HG03060 (cell line): Measurements from ENCODE around the gene GBP7.
"Not testable (repeated sequence)": the region's sequence is repeated elsewhere in the genome, so short reads cannot be mapped to it uniquely, and the experiment has no call there.

Source experiments
- ATAC-seq: cut with Tn5 transposase; IDR thresholded peaks from one replicate; pipeline ENCODE4 v1.9.1; 2021; ENCODE audit warnings: low read depth, moderate number of reproducible peaks; ENCODE audit not compliant: unreplicated experiment

GBP7 gene

GRCh38 chr1:89170170-89171066 is 5.4 kb downstream of the GBP7 start:
- no peak for ATAC-seq

DNA sequence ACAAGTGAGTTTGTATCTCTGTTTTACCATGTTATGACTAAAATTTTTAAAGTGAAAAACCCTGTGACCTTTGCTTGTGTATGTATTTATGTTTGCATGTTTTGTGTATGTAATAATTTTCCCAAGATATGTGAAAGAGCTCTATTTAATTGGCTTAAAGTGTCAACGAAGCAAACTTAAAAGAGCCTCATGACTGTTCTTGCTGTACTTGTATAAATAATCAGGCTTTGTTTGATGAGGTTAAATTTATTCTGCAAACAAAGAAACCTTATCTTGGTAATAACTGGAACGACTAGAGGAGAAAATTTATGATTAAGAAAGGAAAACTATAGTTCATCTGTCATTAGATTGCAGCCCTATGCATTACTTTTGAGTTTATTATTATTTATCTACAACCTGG is 6.6 kb downstream of the GBP7 start:
- no peak for ATAC-seq

- ATAC-seq: no peak
Observed at GRCh38 chr1:89167590-89168230, 8.1 kb downstream of the GBP7 start.

DNA sequence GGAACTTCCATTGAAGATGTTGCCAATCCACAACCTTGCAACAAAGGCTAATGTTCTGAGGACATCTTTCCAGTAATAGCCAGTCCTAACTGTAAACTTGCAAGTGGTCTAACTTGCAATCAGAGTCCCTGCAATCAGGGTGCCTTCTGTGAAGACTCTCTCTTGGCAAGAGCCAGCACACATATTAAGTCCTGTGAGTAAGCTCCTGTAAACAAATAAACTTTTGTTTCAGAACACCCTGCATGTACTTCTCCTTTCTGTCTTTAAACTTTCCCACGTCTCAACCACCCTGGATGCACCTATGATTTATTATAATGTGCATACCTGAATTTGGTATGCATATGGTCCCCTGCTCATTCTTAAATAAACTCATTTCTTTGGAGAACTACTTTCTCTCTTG is 9.1 kb downstream of the GBP7 start:
- no peak for ATAC-seq

- ATAC-seq: no peak
Observed at GRCh38 chr1:89165811-89166210, 10.0 kb downstream of the GBP7 start.

GRCh38 chr1:89151047-89151446 is 24.8 kb downstream of the GBP7 start:
- ATAC-seq: no peak

GRCh38 chr1:89149976-89150375 is 25.8 kb downstream of the GBP7 start:
- no peak for ATAC-seq

GRCh38 chr1:89149229-89149628 is 26.6 kb downstream of the GBP7 start:
- ATAC-seq: no peak

GRCh38 chr1:89147678-89148658 is 27.8 kb downstream of the GBP7 start:
- no peak for ATAC-seq

DNA sequence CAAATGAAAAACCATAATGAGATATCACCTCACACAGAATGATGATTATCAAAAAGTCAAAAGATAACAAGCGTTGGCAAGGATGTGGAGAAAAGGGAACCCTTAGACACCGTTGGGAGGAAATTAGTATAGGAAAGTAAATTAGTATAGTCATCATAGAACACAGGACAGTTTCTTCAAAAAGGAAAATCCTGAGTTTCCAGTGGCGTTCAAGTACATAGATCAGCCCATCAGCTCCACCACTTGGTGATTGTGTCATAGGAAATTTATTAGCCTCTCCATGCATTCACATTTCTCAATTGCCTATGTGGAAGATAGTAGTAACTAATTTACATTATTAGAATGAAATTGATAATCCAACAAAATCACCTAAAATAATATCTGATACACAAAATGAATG is 29.1 kb downstream of the GBP7 start:
- no peak for ATAC-seq

DNA sequence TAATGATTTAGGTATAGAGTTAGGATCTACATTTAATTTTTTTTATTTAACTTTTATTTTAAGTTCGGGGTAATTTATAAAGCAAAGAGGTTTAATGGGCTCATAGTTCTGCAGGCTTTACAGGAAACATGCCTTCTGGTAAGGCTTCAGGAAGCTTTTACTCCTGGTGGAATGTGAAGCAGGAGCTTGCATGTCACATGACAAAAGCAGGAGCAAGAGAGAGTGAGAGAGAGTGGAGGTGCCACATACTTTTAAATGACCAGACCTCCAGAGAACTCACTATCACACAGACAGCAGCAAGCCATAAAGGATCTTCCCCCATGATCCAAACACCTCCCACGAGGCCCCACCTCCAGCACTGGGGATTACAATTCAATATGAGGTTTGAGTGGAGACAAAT is 32.3 kb downstream of the GBP7 start:
- no peak for ATAC-seq

DNA sequence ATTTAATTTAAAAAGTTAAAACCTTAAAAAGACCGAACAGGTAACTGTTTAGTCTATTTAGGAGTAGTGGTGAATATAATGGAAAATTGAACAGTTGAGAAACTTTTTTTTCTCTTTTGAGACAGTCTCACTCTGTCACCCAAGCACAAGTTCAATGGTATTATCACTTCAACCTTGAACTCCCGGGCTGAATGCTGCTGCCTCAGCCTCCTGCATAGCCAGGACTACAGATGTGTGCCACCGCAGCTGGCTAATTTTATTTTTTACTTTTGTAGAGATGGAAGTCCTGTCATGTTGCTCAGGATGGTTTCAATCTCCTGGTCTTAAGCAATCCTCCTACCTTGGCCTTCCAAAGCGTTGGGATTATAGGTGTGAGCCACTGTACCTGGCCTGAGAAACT is 33.6 kb downstream of the GBP7 start:
- no peak for ATAC-seq

GRCh38 chr1:89133747-89134146 is 42.1 kb downstream of the GBP7 start:
- ATAC-seq: no peak

- no peak for ATAC-seq
Observed at GRCh38 chr1:89130716-89131115, 45.1 kb downstream of the GBP7 start.

DNA sequence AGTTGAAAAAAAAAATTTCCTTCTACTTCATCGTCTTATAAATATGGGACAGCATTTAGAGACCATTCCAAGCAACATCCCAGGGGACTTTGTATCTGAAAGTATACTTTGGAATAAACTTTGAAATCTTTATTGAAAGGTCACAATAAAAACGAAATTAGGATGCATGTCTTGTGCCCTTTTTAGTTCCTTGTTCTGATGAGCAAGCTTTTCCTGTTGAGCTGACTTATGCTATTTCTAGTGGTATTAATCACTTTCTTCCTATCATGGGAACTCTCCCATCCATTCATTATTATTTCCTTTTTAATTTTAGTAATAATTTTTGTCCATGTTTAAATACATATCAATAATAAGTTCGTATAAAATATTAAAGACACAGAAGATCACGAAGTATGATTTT is 45.9 kb downstream of the GBP7 start:
- ATAC-seq: no peak

DNA sequence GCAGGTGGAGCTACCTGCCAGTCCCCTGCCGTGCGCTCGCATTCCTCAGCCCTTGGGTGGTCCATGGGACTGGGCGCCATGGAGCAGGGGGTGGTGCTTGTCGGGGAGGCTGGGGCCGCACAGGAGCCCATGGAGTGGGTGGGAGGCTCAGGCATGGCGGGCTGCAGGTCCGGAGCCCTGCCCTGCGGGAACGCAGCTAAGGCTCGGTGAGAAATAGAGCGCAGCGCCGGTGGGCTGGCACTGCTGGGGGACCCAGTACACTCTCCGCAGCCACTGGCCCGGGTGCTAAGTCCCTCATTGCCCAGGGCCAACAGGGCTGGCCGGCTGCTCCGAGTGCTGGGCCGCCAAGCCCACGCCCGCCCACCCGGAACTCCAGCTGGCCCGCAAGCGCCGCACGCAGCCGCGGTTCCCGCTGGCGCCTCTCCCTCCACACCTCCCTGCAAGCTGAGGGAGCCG is 47.8 kb downstream of the GBP7 start:
- not testable (repeated sequence) for ATAC-seq

DNA sequence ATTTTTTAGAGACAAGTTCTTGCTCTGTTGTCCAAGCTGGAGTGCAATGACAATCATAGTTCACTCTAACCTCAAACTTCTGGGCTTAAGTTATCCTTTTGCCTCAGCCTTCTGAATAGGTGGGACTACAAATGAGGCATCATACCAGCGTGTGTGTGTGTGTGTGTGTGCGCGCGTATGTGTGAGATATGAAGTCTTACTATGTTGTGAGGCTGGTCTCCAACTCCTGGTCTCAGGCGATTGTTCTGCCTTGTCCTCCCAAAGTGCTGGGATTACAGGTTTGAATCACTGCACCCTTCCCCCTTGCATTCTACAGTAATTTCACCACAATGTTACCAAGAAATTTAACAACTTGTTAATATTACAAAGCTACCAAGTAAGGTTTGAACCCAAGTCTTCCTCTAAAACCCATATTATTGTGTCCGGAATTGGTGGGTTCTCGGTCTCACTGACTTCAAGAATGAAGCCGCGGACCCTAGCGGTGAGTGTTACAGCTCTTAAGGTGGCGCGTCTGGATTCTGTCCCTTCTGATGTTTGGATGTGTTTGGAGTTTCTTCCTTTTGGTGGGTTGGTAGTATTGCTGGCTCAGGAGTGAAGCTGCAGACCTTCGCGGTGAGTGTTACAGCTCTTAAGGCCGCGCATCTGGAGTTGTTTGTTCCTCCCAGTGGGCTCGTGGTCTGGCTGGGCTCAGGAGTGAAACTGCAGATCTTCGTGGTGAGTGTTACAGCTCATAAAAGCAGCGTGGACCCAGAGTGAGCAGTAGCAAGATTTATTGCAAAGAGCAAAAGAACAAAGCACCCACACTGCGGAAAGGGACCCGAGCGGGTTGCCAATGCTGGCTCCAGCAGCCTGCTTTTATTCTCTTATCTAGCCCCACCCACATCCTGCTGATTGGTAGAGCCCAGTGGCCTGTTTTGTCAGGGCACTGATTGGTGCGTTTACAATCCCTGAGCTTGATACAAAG is 48.9 kb downstream of the GBP7 start:
- ATAC-seq: not testable (repeated sequence)

GRCh38 chr1:89125913-89126580 is 49.8 kb downstream of the GBP7 start, which contains the start of gene GBP2:
Gene GBP2, minus strand, starts transcription at chr1:89126114. Its CDS starts 4,148 bp downstream, at chr1:89121966.
- ATAC-seq: peak; percentile 81
